Measurements from ENCODE around the gene NACC1. TPM values are rescaled to one million over a fixed set of nuclear protein-coding genes. Genes with fewer than 3 reads are reported as not detected.
A peak's percentile ranks its signal among the peaks of the same experiment; 100 is the strongest.
"Not testable (repeated sequence)": the region's sequence is repeated elsewhere in the genome, so short reads cannot be mapped to it uniquely, and the experiment has no call there.

NACC1 gene
- total RNA-seq, 1 donor from 2014 or later: 119 TPM

DNA sequence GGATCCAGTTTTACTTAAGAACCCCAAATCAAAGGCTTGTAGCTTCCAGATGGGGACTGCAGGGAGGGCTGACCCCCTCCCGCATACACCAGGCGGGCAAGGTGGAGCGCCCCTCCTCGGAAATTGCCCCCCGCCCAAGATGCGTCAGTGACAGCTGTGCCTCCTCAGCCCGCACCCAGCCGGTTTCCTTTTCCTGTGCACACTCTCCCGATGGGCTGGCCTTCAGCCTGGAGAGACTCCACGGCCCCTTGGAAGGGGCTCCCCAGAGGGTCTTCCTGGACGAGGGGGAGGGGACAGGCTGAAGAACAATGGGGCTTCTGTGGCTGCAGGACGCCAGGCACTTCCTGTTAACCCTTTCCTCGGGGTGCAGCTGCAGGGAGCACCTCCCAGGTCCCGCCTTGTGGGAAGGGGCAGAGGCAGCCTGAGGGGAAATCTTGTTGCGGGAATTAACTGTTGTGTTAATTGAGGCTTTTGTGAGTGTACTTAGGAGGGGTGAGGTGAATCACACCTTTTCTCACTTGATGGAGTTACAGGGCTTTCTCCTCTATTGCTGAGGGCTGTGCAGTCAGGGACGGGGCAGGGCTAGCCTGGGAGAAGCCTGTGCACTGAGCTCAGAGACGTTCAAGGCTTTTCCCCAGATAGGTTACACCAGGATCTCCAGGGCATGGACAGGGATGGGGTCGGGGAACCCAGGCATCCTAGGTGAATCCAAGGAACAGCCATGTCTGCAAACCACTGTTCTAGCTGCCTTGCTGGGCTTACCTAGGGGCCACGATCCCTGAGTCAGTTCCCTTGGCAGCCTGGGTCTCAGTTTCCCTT, 46.5 kb downstream of the NACC1 start:
- DNase-seq (ENCODE audit: low read depth): peak; percentile 88

DNA sequence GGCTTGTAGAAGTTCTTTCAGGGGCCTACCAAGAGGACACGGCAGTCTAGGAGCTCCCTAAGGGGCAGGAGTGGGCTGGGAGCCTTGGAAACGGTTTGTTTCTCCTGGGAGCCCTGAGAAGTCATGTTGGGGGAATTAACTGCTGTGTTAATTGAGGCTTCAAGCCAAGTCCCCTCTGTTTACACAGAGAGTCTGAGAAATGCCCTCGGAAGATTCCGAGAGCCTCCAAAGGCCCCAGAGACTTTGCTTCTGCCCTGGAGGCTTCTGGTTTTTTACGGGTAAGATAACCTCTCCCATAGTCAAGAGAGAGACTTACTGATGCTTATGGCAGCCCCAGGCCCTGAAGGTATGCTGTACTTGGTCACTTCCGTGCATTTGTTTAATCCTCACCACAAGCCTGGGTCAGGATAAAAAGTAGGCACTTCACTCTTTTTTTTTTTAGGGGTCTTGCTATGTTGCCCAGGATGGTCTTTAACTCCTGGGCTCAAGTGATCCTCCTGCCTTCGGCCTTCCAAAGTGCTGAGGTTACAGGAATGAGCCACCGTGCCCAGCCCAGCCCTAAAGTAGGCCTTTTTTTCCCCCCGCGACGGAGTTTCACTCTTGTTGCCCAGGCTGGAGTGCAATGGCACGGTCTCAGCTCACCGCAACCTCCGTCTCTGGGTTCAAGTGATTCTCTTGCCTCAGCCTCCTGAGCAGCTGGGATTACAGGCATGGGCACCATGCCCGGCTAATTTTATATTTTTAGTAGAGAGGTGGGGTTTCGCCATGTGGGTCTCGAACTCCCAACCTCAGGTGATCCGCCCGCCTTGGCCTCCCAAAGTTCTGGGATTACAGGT, 47.3 kb downstream of the NACC1 start:
- DNase-seq (ENCODE audit: low read depth): no peak

DNA sequence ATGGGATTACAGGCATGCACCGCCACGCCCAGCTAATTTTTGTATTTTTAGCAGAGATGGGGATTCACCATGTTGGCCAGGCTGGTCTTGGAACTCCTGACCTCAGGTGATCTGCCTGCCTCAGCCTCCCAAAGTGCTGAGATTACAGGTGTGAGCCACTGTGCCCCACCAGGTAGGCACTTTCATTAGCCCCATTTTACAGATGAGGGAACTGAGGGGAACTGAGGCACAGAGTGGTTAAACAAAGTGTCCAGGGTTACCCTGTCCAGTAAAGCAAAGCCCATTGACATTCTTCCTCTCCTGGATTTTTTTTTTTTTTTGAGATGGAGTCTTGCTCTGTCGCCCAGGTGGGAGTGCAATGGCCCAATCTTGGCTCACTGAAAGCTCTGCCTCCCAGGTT, 48.1 kb downstream of the NACC1 start:
- not testable (repeated sequence) for DNase-seq (ENCODE audit: low read depth)

DNA sequence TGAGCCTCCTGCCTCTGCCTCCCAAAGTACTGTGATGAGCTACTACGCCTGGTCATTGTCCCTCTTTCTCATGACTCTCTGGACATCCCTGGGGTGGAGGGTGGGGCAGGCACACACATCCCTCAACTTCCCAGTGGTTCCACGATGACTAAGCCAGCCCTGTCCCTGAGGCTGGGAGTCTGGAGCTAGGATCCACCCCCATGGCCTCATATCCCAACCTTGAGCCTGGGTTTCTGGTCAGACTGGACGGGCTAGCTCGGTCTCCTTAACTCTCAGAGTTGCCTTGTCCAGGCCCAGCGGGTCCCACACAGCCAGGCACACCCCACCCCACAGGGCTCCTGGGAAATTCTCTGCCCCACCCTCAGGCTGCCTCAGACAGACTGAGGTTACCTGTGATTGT, 51.7 kb downstream of the NACC1 start:
- peak; percentile 53 for DNase-seq (ENCODE audit: low read depth)

DNA sequence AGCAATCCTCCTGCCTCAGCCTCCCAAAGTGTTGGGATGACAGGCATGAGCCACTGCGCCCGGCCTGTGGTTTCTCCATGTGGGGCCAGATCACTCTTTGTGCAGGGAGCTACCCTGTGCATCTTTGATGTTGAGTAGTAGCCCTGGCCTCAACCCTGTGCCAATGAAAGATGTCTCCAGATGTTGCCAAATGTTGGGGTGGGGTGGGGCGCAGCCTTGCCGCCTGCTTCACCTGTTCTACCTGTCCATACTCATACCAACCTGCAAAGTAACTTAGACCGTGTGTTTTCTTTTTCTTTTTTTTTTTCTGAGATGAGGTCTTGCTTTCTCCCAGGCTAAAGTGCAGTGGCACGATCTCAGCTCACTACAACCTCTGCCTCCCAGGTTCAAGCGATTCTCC, 53.1 kb downstream of the NACC1 start:
- no peak for DNase-seq (ENCODE audit: low read depth)

DNA sequence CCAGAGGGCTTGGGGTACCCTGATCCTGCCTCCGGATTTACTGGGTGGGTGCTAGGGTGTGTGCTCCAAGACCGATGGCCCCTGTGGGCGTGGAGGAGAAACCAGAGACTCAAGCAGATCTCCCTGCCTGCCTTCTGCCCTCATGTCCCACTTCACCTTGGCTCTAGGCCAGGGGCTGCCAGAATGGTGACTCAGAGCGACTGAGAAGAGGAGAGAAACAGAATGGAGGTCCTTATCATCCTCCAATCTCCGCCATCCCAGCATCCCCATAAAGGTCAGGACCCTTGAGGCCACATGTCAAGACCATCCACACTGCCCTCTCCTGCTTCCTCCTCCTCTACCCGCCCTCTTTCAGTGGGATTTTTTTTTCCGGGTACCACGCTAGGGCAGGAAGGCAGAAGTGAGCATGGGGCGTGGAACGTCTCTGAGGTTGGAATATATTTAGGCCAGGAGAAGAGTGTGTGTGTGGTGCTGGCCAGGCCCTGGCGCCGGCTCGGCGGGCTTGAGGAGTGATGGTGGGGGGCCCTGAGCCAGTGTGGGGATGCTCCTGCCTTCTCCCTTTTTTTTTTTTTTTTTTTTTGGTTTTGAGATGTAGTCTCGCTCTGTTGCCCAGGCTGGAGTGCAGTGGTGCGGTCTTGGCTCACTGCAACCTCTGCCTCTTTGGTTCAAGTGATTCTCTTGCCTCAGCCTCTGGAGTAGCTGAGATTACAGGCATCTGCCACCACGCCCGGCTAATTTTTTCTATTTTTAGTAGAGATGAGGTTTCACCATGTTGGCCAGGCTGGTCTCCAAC, 54.5 kb downstream of the NACC1 start:
- peak; percentile 83 for DNase-seq (ENCODE audit: low read depth)

DNA sequence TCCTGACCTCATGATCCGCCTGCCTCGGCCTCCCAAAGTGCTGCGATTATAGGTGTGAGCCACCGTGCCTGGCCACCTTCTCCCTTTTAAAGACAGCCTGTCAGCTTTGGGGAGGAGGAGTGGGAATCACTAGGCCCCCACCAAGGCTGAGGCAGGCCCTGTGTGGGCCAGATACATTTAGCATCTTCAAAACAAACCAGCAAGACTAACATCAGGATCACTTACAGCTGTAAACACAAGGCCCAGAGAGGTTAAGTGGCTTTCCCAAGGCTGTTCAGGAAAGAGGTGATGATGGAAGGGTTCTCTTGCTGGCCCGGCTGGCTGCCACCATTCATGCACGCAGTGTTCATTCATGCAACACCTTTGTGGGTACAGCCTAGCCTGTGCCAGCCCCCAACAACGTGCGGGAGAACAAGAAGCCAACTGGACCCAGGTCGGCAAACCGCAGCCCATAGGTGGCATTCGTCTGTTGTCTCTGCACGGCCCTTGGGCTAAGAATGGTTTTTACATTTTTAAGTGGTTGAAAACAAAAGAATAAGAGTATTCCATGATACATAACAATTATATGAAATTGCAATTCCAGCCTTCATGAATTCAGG, 55.2 kb downstream of the NACC1 start:
- no peak for DNase-seq (ENCODE audit: low read depth)

DNA sequence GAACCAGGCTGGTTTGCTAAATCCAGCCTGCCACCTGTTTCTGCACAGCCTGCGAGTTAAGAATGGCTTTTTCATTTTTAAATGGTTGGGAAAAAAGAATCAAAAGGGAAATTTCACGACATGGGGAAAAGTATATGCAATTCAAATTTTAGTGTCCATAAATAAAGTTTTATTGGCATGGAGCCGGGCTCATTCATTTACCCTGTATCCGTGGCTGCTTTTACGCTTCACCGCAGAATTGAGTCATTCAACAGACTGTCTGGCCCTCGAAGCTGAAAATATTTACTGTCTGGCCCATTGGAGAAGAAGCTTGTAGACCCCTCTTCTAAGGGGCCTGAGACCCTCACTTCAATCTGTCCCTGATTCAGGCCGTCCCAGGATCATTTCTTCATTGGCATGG, 58.3 kb downstream of the NACC1 start:
- DNase-seq (ENCODE audit: low read depth): peak; percentile 55

DNA sequence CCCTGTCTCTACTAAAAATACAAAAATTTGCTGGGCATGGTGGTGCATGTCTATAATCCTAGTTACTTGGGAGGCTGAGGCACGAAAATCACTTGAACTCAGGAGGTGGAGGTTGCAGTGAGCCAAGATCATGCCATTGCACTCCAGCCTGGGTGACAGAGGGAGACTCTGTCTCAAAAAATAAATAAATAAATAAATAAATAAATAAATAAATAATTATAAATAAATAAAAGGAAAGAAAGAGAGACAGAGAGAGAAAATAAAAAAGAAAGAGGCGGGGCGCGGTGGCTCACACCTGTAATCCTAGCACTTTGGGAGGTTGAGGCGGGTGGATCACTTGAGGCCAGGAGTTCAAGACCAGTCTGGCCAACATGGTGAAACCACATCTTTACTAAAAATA, 59.5 kb downstream of the NACC1 start:
- not testable (repeated sequence) for DNase-seq (ENCODE audit: low read depth)

DNA sequence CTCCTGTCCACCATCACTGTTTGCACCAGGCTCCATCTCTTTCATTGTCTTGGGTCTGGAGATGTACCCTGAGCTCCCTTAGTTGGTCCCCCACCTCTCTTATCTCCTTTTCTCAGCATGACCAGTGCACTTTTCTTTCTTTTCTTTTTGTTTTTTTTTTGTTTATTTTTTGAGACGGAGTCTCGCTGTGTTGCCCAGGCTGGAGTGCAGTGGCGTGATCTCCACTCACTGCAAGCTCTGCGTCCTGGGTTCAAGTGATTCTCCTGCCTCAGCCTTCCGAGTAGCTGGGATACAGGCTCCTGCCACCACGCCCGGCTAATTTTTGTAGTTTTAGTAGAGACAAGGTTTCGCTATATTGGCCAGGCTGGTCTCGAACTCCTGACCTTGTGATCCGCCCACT, 60.2 kb downstream of the NACC1 start:
- DNase-seq (ENCODE audit: low read depth): not testable (repeated sequence)

DNA sequence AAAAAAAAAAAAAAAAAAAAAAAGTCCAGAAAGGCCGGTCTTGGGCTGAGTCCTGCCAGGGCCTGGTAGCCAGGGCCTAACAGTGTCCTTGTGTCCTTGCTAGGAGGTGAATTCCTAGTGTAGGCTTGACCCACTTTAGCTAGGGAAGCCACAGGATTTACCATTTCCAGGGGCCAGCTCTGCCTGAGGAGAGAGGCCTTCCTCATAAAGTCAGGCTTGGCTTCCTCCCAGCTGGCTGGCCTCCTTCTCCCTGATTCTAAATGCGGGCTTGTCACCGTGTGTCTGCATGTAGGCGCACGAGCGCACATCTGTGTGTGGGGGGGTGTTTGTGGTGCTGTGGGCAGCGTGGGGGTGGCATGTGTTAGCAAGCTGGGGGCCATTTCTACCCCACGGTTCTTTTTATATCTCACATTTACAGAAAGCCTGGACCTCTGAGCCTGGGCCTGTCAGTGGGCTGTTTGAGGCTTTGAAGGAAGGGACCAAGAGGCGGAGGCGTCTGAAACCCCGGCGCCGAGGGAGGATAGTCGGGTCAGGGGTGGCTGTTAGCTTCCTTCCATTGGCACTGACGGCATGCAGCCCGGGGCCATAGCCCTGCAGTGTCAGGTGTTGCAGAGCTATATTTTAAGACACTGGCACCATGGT, 63.8 kb downstream of the NACC1 start:
- no peak for DNase-seq (ENCODE audit: low read depth)

DNA sequence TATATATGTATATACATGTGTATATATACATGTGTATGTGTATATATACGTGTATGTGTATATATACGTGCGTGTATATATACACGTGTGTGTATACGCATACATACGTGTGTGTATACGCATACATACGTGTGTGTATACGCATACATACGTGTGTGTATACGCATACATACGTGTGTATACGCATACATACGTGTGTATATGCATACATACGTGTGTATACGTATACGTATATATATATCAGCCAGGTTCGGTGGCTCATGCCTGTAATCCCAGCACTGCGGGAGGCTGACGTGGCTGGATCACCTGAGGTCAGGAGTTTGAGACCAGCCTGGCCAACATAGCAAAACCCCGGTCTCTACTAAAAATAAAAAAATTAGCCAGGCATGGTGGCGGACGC, 66.9 kb downstream of the NACC1 start:
- DNase-seq (ENCODE audit: low read depth): not testable (repeated sequence)

DNA sequence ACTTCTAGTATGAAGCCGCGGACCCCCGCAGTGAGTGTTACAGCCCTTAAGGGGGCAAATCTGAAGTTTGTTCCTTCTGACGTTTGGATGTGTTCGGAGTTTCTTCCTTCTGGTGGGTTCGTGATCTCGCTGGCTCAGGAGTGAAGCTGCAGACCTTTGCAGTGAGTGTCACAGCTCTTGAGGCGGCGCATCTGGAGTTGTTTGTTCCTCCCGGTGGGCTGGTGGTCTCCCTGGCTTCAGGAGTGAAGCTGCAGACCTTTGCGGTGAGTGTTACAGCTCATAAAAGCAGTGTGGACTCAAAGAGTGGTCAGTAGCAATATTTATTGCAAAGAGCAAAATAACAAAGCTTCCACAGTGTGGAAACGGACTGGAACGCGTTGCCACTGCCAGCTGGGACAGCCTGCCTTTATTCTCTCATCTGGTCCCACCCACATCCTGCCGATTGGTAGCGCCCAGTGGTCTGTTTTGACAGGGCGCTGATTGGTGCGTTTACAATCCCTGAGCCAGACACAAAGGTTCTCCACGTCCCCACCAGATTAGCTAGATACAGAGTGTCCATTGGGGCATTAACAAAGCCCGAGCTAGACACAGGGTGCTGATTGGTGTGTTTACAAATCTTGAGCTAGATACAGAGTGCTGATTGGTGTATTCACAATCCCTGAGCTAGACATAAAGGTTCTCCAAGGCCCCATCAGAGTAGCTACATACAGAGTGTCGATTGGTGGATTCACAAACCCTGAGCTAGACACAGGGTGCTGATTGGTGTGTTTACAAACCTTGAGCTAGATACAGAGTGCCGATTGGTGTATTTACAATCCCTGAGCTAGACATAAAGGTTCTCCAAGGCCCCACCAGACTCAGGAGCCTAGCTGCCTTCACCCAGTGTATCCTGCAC, 67.9 kb downstream of the NACC1 start:
- not testable (repeated sequence) for DNase-seq (ENCODE audit: low read depth)

DNA sequence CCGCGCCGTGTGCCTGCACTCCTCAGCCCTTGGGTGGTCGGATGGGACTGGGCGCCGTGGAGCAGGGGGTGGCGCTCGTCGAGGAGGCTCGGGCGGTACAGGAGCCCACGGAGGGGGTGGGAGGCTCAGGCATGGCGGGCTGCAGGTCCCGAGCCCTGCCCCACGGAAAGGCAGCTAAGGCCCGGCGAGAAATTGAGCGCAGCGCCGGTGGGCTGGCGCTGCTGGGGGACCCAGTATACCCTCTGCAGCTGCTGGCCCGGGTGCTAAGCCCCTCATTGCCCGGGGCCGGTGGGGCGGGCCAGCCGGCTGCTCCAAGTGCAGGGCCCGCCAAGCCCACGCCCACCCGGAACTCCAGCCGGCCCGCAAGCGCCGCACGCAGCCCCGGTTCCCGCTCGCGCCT, 68.6 kb downstream of the NACC1 start:
- DNase-seq (ENCODE audit: low read depth): not testable (repeated sequence)

DNA sequence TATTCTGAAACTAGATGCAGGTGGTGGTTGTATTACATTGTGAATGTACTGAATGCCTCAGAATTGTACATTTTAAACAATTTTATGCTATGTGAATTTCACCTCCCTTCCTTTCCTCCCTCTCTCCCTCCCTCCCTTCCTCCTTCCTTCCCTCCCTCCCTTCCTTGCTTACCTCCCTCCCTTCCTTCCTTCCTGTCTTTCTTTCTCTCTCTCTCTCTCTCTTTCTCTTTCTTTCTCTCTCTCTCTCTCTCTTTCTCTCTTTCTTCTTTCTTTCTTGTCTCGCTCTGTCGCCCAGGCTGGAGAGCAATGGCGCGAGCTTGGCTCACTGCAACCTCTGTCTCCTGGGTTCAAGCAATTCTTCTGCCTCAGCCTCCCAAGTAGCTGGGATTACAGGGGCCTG, 69.4 kb downstream of the NACC1 start:
- no peak for DNase-seq (ENCODE audit: low read depth)

DNA sequence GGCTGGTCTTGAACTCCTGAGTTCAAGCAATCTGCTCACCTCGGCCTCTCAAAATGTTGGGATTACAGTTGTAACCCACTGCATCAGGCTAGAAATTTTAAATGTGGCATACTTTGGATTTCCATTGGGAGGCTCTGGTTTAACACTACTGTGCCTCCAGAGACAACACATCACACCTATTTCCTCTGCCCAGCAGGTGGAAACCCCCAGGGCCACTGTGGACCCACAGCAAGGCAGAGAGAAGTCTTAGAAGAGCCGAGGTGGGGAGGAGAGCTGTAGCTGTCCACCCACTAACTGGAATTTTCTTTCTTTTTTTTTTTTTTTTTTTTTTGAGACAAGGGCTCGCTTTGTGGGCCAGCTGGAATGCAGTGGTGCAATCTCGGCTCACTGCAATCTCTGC, 71.5 kb downstream of the NACC1 start:
- DNase-seq (ENCODE audit: low read depth): no peak
